ENCODE measurements around the gene UTP3.
"Not testable (repeated sequence)": the region's sequence is repeated elsewhere in the genome, so short reads cannot be mapped to it uniquely, and the experiment has no call there.

The UTP3 gene

GRCh38 chr4:70674191-70674590, 14.1 kb upstream of the UTP3 start:
- Mint-ChIP-seq H3K4me1 (ENCODE audit: low read depth) (peaks cover 16% of the 10 kb centered on the region), H3K4me3 (no peak overlapping the region), H3K27ac (no peak overlapping the region), H3K27me3 (ENCODE audit: low read depth) (peaks cover 31% of the 10 kb centered on the region), H3K9me3 (no peaks in the 10 kb centered on the region), H3K36me3 (ENCODE audit: low read depth) (no peaks in the 10 kb centered on the region)
- no peak for DNase-seq (ENCODE audit: low spot score)

- no peak for DNase-seq (ENCODE audit: low spot score)
- Mint-ChIP-seq H3K4me3 (no peak overlapping the region), H3K27me3 (ENCODE audit: low read depth) (peaks cover 30% of the 10 kb centered on the region), H3K36me3 (ENCODE audit: low read depth) (no peaks in the 10 kb centered on the region), H3K9me3 (no peaks in the 10 kb centered on the region), H3K27ac (no peak overlapping the region), H3K4me1 (ENCODE audit: low read depth) (peaks cover 20% of the 10 kb centered on the region)
Observed at GRCh38 chr4:70674731-70675130, 13.6 kb upstream of the UTP3 start.

- Mint-ChIP-seq H3K9me3 (no peaks in the 10 kb centered on the region), H3K27ac (no peak overlapping the region), H3K4me1 (ENCODE audit: low read depth) (peaks cover 20% of the 10 kb centered on the region), H3K27me3 (ENCODE audit: low read depth) (peaks cover 15% of the 10 kb centered on the region), H3K36me3 (ENCODE audit: low read depth) (no peaks in the 10 kb centered on the region), H3K4me3 (no peak overlapping the region)
- DNase-seq (ENCODE audit: low spot score) = no peak
Observed at GRCh38 chr4:70676554-70677090, 11.7 kb upstream of the UTP3 start.

- Mint-ChIP-seq H3K9me3 (no peaks in the 10 kb centered on the region), H3K4me3 (peak overlapping the region; percentile 27), H3K4me1 (ENCODE audit: low read depth) (peaks cover 20% of the 10 kb centered on the region), H3K27me3 (ENCODE audit: low read depth) (peaks cover 11% of the 10 kb centered on the region), H3K27ac (peak overlapping the region; percentile 1), H3K36me3 (ENCODE audit: low read depth) (no peaks in the 10 kb centered on the region)
- DNase-seq (ENCODE audit: low spot score) = no peak
Observed at GRCh38 chr4:70678383-70678999, 9.8 kb upstream of the UTP3 start.

GRCh38 chr4:70680934-70681333, 7.4 kb upstream of the UTP3 start:
- Mint-ChIP-seq H3K36me3 (ENCODE audit: low read depth) (no peaks in the 10 kb centered on the region), H3K4me1 (ENCODE audit: low read depth) (peaks cover 20% of the 10 kb centered on the region), H3K9me3 (no peaks in the 10 kb centered on the region), H3K27ac (no peak overlapping the region), H3K4me3 (no peak overlapping the region), H3K27me3 (ENCODE audit: low read depth) (no peaks in the 10 kb centered on the region)
- DNase-seq (ENCODE audit: low spot score) = no peak

GRCh38 chr4:70681704-70682103, 6.6 kb upstream of the UTP3 start:
- H3K4me3 Mint-ChIP-seq = no peak overlapping the region
- H3K4me1 Mint-ChIP-seq (ENCODE audit: low read depth) = peaks cover 17% of the 10 kb centered on the region
- H3K9me3 Mint-ChIP-seq = no peaks in the 10 kb centered on the region
- no peak overlapping the region for H3K27ac Mint-ChIP-seq
- H3K27me3 Mint-ChIP-seq (ENCODE audit: low read depth) = no peaks in the 10 kb centered on the region
- no peaks in the 10 kb centered on the region for H3K36me3 Mint-ChIP-seq (ENCODE audit: low read depth)
- DNase-seq (ENCODE audit: low spot score) = no peak

- H3K27ac Mint-ChIP-seq; H3K36me3 Mint-ChIP-seq (ENCODE audit: low read depth); DNase-seq (ENCODE audit: low spot score); H3K4me3 Mint-ChIP-seq; H3K27me3 Mint-ChIP-seq (ENCODE audit: low read depth); H3K9me3 Mint-ChIP-seq: not testable (repeated sequence)
- H3K4me1 Mint-ChIP-seq (ENCODE audit: low read depth) = peaks cover 15% of the 10 kb centered on the region
Observed at GRCh38 chr4:70682142-70682541, 6.2 kb upstream of the UTP3 start.

- Mint-ChIP-seq H3K36me3 (ENCODE audit: low read depth) (peaks cover 21% of the 10 kb centered on the region), H3K27me3 (ENCODE audit: low read depth) (no peaks in the 10 kb centered on the region), H3K4me3 (peak overlapping the region; percentile 96), H3K4me1 (ENCODE audit: low read depth) (peaks cover 25% of the 10 kb centered on the region), H3K9me3 (no peaks in the 10 kb centered on the region), H3K27ac (peak overlapping the region; percentile 92)
- DNase-seq (ENCODE audit: low spot score) = no peak
Observed at GRCh38 chr4:70687392-70687791, 940 bp upstream of the UTP3 start.

GRCh38 chr4:70688795-70689231, 481 bp downstream of the UTP3 start:
- H3K4me1 Mint-ChIP-seq (ENCODE audit: low read depth) = peaks cover 25% of the 10 kb centered on the region
- H3K27me3 Mint-ChIP-seq (ENCODE audit: low read depth) = no peaks in the 10 kb centered on the region
- peak overlapping the region; percentile 96 for H3K4me3 Mint-ChIP-seq
- peaks cover 21% of the 10 kb centered on the region for H3K36me3 Mint-ChIP-seq (ENCODE audit: low read depth)
- H3K9me3 Mint-ChIP-seq = no peaks in the 10 kb centered on the region
- no peak for DNase-seq (ENCODE audit: low spot score)
- peak overlapping the region; percentile 92 for H3K27ac Mint-ChIP-seq

- peaks cover 25% of the 10 kb centered on the region for H3K4me1 Mint-ChIP-seq (ENCODE audit: low read depth)
- no peaks in the 10 kb centered on the region for H3K9me3 Mint-ChIP-seq
- no peaks in the 10 kb centered on the region for H3K27me3 Mint-ChIP-seq (ENCODE audit: low read depth)
- H3K27ac Mint-ChIP-seq = no peak overlapping the region
- peaks cover 21% of the 10 kb centered on the region for H3K36me3 Mint-ChIP-seq (ENCODE audit: low read depth)
- no peak for DNase-seq (ENCODE audit: low spot score)
- no peak overlapping the region for H3K4me3 Mint-ChIP-seq
Observed at GRCh38 chr4:70691661-70692060, 3.3 kb downstream of the UTP3 start.

- DNase-seq (ENCODE audit: low spot score); H3K9me3 Mint-ChIP-seq; H3K27me3 Mint-ChIP-seq (ENCODE audit: low read depth); H3K27ac Mint-ChIP-seq; H3K4me3 Mint-ChIP-seq: not testable (repeated sequence)
- Mint-ChIP-seq H3K4me1 (ENCODE audit: low read depth) (peaks cover 14% of the 10 kb centered on the region), H3K36me3 (ENCODE audit: low read depth) (peaks cover 10% of the 10 kb centered on the region)
Observed at GRCh38 chr4:70694633-70695032, 6.3 kb downstream of the UTP3 start.

- H3K27me3 Mint-ChIP-seq (ENCODE audit: low read depth); H3K4me3 Mint-ChIP-seq; H3K4me1 Mint-ChIP-seq (ENCODE audit: low read depth); DNase-seq (ENCODE audit: low spot score); H3K27ac Mint-ChIP-seq; H3K36me3 Mint-ChIP-seq (ENCODE audit: low read depth); H3K9me3 Mint-ChIP-seq: not testable (repeated sequence)
Observed at GRCh38 chr4:70698435-70698834, 10.1 kb downstream of the UTP3 start.

- Mint-ChIP-seq H3K27me3 (ENCODE audit: low read depth) (no peaks in the 10 kb centered on the region), H3K27ac (no peak overlapping the region), H3K9me3 (no peaks in the 10 kb centered on the region), H3K4me1 (ENCODE audit: low read depth) (peaks cover 12% of the 10 kb centered on the region), H3K4me3 (no peak overlapping the region), H3K36me3 (ENCODE audit: low read depth) (no peaks in the 10 kb centered on the region)
- DNase-seq (ENCODE audit: low spot score) = no peak
Observed at GRCh38 chr4:70700712-70701111, 12.4 kb downstream of the UTP3 start.

- peaks cover 18% of the 10 kb centered on the region for H3K4me1 Mint-ChIP-seq (ENCODE audit: low read depth)
- no peak overlapping the region for H3K4me3 Mint-ChIP-seq
- DNase-seq (ENCODE audit: low spot score) = no peak
- no peaks in the 10 kb centered on the region for H3K9me3 Mint-ChIP-seq
- H3K36me3 Mint-ChIP-seq (ENCODE audit: low read depth) = no peaks in the 10 kb centered on the region
- no peaks in the 10 kb centered on the region for H3K27me3 Mint-ChIP-seq (ENCODE audit: low read depth)
- no peak overlapping the region for H3K27ac Mint-ChIP-seq
Observed at GRCh38 chr4:70701271-70701670, 12.9 kb downstream of the UTP3 start.

- H3K4me1 Mint-ChIP-seq (ENCODE audit: low read depth) = peaks cover 25% of the 10 kb centered on the region
- not testable (repeated sequence) for H3K27me3 Mint-ChIP-seq (ENCODE audit: low read depth); H3K4me3 Mint-ChIP-seq; H3K27ac Mint-ChIP-seq; H3K9me3 Mint-ChIP-seq; H3K36me3 Mint-ChIP-seq (ENCODE audit: low read depth); DNase-seq (ENCODE audit: low spot score)
Observed at GRCh38 chr4:70702592-70702991, 14.3 kb downstream of the UTP3 start.
